NCI-H2196 (cell line): ENCODE measurements around the gene NAP1L4.
"Not testable (repeated sequence)": the region's sequence is repeated elsewhere in the genome, so short reads cannot be mapped to it uniquely, and the experiment has no call there.

Experiments
- DNase-seq: peaks from one replicate; lab custom pipeline; 2025; ENCODE audit not compliant: unreplicated experiment; lab: John Stamatoyannopoulos, UW

NAP1L4 gene

GRCh38 chr11:2940147-2940920, 51.8 kb downstream of the NAP1L4 start:
- DNase-seq, result no peak

- not testable (repeated sequence) for DNase-seq
Measured at GRCh38 chr11:2938458-2939418, 53.4 kb downstream of the NAP1L4 start.

DNA sequence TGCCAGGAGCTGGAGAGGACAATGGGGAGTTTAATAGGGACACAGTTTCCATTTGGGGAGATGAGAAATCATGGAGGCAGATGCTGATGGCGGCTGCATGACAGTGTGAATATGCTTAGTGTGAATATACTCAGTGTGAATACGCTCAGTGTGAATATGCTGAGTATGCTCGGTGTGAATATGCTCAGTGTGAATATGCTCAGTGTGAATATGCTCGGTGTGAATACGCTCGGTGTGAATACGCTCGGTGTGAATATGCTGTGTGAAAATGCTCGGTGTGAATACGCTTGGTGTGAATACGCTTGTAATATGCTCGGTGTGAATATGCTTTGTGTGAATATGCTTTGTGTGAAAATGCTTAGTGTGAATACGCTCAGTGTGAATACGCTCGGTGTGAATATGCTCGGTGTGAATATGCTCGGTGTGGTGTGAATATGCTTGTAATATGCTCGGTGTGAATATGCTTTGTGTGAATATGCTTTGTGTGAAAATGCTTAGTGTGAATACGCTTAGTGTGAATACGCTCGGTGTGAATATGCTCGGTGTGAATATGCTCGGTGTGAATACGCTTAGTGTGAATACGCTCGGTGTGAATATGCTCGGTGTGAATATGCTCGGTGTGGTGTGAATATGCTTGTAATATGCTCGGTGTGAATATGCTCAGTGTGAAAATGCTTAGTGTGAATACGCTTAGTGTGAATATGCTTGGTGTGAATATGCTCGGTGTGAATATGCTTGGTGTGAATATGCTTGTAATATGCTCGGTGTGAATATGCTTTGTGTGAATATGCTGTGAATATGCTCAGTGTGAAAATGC, 54.3 kb downstream of the NAP1L4 start:
- not testable (repeated sequence) for DNase-seq

- DNase-seq, result peak; percentile 63
Measured at GRCh38 chr11:2934611-2935239, 57.4 kb downstream of the NAP1L4 start.

DNA sequence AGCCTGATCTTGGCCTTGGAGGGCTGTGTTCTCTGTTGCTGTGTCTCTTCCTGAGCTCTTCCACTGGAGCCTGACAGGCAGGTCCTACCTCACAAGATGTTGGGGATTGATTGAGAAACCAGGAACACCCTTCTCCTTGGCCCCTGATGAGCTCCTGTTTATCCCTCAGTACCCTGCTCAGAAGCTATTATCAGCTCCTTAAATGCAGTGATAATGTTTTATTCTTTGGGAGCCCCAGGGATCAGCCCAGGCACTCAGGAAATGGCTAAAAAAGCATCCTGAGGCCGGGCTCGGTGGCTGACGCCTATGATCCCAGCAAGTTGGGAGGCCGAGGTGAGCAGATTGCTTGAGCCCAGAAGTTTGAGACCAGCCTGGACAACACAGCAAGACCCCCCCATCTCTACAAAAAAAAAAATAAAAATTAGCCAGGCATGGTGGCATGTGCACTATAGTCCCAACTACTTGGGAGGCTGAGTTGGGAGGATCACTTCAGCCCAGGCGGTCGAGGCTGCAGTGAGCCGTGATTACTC, 58.0 kb downstream of the NAP1L4 start:
- DNase-seq, result no peak

DNA sequence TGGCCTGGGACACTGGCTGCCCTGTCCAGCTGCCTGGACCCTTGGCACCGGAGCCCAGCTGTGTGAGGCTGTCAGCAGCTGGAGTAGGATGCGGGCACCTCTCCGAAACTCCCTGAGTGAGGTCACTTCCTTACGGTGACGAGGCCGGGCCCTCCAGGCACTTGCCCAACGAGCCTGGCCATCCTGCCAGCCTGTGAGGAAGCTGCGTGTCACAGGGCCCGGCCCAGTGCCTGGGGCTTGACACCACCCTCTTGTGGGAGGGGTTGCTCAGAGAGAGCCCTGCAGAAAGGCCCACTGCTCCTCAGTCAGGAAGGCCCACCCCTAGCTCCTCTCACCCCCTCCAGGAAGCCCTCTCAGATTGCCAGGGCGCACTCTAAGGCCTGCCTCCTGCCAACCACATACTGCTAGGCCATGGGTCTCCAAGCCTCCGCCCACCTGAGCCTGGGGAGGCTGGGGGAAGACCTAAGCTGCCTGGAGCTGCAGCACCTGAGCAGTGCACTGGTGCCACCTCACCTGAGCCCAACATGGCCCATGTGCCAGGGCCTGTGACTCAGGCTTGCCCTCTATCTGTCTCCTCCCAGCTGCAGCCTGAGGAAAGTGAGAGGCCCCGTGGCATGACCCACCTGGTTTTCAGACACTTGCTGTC, 58.6 kb downstream of the NAP1L4 start:
- DNase-seq, result peak; percentile 67

GRCh38 chr11:2932850-2933251, 59.3 kb downstream of the NAP1L4 start:
- DNase-seq, result no peak

GRCh38 chr11:2931771-2932738, 60.1 kb downstream of the NAP1L4 start:
- no peak for DNase-seq

DNA sequence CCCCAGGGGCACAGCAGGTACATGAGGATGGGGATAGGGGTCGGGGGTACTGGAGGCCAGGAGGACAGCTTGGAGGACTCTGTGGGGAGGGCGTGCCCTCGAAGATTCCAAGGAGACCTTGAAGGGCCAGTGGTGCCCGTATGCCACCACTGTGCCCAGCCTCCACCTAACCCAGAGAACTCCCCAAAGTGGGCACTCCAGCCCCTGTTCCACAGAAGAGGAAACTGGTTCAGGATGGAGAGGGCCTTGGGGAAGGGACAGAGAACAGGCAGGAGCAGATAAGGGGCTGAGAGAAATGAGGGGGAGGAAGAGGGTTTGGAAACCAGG, 60.7 kb downstream of the NAP1L4 start:
- no peak for DNase-seq

GRCh38 chr11:2930704-2931419, 61.3 kb downstream of the NAP1L4 start:
- DNase-seq, result peak; percentile 88

DNA sequence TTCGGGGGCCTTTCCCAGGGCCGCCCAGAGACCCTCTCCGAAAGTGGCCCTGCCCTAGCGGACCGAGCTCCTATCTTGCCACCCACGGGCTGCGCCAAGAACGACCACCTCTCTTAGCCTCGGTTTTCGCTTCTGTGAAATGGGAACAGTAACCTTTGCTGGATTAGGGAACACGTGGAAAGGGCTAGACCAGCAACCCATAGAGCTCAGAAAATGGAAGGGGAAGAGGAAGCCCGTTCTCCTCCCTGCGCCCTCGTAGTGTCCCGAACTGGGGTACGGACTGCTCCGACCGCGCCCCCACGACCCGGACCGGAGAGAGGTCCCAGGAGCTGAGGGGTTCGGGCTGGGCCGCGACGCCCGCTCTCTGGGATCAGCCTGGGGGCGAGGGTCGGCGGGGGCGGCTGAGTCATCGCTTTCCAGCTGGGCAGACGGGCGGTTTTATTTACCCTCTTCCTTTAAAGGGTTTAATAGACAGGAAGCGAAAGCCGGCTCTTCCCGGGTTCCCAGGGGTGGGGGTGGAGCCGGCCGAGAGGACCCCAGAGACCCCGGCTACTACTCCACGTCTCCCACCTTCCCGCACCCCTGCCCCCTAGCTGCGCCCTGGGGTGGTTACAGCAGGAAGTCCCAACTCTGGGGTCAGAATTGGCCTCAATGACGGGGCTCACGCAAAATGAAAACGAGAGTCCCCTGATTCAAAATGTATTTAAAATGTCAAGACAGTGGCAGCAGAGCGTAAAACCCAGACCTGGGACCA, 62.0 kb downstream of the NAP1L4 start:
- peak; percentile 49 for DNase-seq

DNA sequence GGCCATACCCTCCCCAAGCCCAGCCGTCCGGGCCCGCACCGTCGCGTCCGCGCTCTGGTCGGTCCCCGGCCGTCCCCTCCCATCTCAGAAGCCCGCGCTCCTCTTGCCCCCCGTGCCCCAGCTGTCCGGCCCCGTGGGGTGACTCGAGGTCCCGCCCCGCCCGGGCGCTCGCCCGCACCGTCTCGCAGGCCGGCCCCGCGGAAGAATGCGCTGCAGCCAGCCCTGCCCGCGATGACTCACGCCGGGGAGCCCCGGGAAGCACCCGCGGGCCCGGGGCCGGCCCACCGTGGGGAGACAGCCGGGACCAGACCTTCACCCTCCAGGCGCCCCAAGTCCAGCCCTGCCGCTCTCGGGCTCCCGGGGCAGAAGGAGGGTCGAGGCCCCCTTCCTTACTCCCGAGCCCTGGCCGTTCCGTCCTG, 62.6 kb downstream of the NAP1L4 start:
- peak; percentile 61 for DNase-seq

DNA sequence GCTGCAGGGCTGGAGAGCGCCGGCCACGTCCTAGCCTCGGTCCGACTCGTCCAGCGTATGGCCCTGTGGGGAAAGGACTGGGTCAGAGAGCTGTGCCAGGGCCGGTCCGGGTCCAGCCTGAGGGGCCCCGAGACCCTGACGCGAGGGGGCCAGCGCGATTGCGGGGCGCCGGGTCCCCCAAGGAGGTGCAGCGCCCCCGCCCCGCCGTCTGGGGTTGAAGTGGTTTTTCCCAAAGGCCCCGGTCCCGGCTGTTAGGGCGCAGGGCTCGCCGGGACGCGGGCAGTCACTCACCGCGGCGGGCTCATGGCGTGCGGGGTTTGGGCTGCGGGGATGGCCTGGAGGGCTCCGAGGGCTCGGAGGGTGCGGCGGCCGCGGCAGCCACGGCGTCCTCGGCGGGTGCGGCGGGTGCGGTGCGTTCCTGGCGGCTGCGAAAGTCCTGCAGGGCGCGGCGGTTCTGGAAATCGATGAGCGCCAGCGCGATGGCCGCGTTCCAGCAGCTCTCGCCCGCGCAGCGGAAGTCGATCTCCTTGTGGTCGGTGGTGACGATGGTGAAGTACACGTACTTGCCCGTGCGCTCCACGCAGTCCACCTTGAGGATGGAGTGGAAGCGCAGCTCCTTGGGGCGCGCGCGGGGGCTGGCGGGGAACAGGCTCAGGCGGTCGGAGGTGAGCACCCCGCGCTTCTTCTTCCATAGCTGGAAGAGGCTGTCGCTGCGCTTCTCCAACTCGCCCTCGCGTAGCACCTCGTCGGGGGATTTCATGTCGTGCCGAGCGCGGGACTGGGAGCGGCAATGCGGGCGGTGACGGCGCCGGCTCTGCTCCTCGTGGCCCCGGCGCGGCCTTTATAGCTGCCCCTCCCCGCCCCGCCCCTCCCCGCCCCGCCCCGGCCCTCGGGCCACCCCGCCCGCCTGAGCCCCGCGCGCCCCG, 63.3 kb downstream of the NAP1L4 start, which contains the start of gene PHLDA2:
TSS of gene PHLDA2 (minus strand) at position 816 of the 926 bp plus-strand sequence. CDS start at position 760, 56 bp downstream.
- DNase-seq, result peak; percentile 61

DNA sequence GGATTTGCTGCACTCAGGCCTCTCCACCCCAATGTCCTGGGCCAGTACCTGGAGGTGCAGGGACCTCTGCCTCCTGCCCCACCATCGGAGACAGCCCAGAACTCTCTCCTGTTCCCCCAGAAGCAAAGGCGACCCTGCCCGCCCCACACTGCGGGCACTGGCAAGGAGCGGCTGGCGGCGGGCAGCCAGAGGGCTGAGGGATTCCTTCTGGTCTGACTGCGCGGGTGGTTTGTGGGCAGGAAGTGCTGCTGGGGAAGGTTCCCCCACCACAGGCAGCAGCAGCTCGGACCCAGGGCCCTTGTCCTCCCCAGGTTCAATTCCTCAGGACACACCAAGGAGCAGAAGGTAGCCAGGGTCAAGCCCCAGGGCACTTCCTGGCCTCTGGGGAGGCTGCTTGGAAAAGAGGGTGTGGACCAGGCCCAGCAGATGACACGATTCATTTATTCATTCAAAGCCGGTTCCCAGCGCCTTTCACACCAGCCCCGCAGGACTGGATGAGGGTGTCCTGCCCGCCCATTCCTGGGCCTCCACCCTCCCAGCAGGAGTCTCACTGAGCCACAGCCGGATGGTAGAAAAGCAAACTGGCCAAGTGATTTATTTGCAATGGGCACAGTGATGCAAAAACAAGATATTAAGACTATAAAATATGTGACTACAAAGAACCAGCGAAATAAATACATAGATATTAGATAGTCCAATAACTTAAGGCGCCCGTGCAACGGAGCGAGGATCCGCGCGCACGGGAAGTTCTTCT, 64.1 kb downstream of the NAP1L4 start:
- DNase-seq, result no peak

- no peak for DNase-seq
Measured at GRCh38 chr11:2927121-2927800, 64.9 kb downstream of the NAP1L4 start.
